Upper lobe of left lung (tissue), 6 donors: ENCODE data around the gene MYO15A. TPM values are rescaled to one million over a fixed set of nuclear protein-coding genes. Genes with fewer than 3 reads are reported as not detected.

Source experiments
- ATAC-seq, 2 donors: fragments of 200-7000 bp; cut with Tn5 transposase; one replicate each; pipeline ENCODE4 v1.9.1; 2022; ENCODE audit warnings: mild to moderate bottlenecking in 2 of 2, moderate library complexity in 2 of 2; ENCODE audit not compliant: low FRiP score in 2 of 2
- DNase-seq, 2 donors: peaks; one replicate each; pipeline ENCODE4 v3.0.0-alpha.2; 2019 to 2020
- H3K27ac ChIP-seq, 4 donors: fragments of 200-600 bp; sonication (generic); one replicate each; pipeline ENCODE4 v1.5.1; 2016 to 2019
- H3K27me3 ChIP-seq, 4 donors: fragments of 200-600 bp; sonication (generic); one replicate each; pipeline ENCODE4 v1.5.1; 2017 to 2019
- H3K36me3 ChIP-seq, 4 donors: fragments of 200-600 bp; sonication (generic); one replicate each; pipeline ENCODE4 v1.5.1; 2016 to 2019
- H3K4me1 ChIP-seq, 4 donors: fragments of 200-600 bp; sonication (generic); one replicate each; pipeline ENCODE4 v1.5.1; 2018 to 2019
- H3K4me3 ChIP-seq, 4 donors: fragments of 200-600 bp; sonication (generic); one replicate each; pipeline ENCODE4 v1.5.1; 2017 to 2019; ENCODE audit warnings: mild to moderate bottlenecking in 2 of 4, moderate library complexity in 1 of 4
- H3K9me3 ChIP-seq, 4 donors: fragments of 200-600 bp; sonication (generic); one replicate each; pipeline ENCODE4 v1.5.1; 2018 to 2019
- CTCF ChIP-seq, 6 experiments: fragments of 450-650 bp in 4 of 6; fragments of 200-600 bp in 2 of 6; sonication (generic) in 2 of 6; IDR thresholded peaks; one replicate each; pipeline ENCODE4 v1.5.1; 2016 to 2019; ENCODE audit warnings: antibody characterized with exemption in 6 of 6
- EP300 ChIP-seq, 4 donors: sonication (generic); formaldehyde crosslinking; IDR thresholded peaks; one replicate each; pipeline ENCODE4 v1.5.1; 2017; ENCODE audit warnings: antibody characterized with exemption in 4 of 4, control low read depth in 2 of 4
- POLR2A ChIP-seq, 4 donors: fragments of 450-650 bp; IDR thresholded peaks; one replicate each; pipeline ENCODE4 v1.5.1; 2016 to 2017; ENCODE audit warnings: antibody characterized with exemption in 4 of 4, mild to moderate bottlenecking in 2 of 4
- POLR2AphosphoS5 ChIP-seq, 2 donors: sonication (generic); formaldehyde crosslinking; IDR thresholded peaks; one replicate each; pipeline ENCODE4 v1.5.1; 2017; ENCODE audit warnings: antibody characterized with exemption in 2 of 2
- WGBS, 2 donors: methylation state at CpG; one replicate each; pipeline ENCODE4 v1.1.5; 2017 to 2018; 5-methylcytosine and 5-hydroxymethylcytosine counted together
- total RNA-seq, 6 donors: library from RNA; depleted of rRNA in 4 of 6; stranded (reverse); fragments of >200 nt in 4 of 6; gene quantifications; one replicate each; pipeline versions ENCODE4 v1.1.0 to v1.2.1, GENCODE V29; 2016 to 2021
- donor health status: DM: no; HTN: no; CAD: no; lungs with moderate emphysema.
- donor health status: DM: no; HTN: yes; CAD: no; lungs with severe emphysema.

MYO15A gene
- total RNA-seq, 6 donors from 2014 or later = 2.0 to 9.4 (median 3.9) TPM

DNA sequence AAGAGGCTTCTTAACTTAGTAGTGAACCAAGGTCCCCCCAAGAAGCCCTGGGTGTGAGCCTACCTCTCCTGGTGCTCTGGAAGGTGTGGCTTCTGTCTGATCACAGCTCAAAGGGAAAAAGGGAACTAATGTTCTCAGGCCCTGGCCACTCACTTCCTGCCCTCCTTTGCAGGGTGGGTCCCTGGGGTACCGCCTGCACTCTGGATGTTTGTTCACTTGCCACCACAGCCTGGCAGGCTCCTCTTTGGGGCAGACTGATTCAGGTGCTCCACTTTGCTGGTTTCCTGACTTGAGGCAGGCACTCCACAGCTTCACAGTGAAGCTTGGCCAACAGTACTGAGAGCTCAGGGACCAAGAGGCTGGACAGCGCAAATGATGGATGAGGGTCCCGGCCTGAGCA, 5.9 kb upstream of the MYO15A start:
- H3K27me3 ChIP-seq = no peaks in the 10 kb centered on the region
- H3K36me3 ChIP-seq = peaks cover 20 to 91% (median 67%) of the 10 kb centered on the region in 4 donors
- DNase-seq (no peak), ATAC-seq (no peak)
- TF ChIP-seq EP300 (IDR thresholded peaks at IDR 0.05) (no peak), CTCF (IDR thresholded peaks at IDR 0.05) (no peak), POLR2A (IDR thresholded peaks at IDR 0.05) (no peak), POLR2AphosphoS5 (IDR thresholded peaks at IDR 0.05) (no peak)
- H3K27ac ChIP-seq = no peak overlapping the region
- WGBS, 2 donors = 67 to 81% methylated on average over 1 to 3 of the region's 3 CpGs
- H3K9me3 ChIP-seq = no peaks in the 10 kb centered on the region
- H3K4me3 ChIP-seq = no peak overlapping the region
- no peaks in the 10 kb centered on the region for H3K4me1 ChIP-seq

- H3K9me3 ChIP-seq = no peaks in the 10 kb centered on the region
- H3K4me3 ChIP-seq = no peak overlapping the region
- peaks cover 5 to 73% (median 43%) of the 10 kb centered on the region in 4 donors for H3K36me3 ChIP-seq
- H3K27me3 ChIP-seq = no peaks in the 10 kb centered on the region
- ATAC-seq (no peak), DNase-seq (no peak)
- H3K4me1 ChIP-seq = no peaks in the 10 kb centered on the region
- 88 to 97% methylated on average over 2 to 3 of the region's 3 CpGs for WGBS, 2 donors
- no peak overlapping the region for H3K27ac ChIP-seq
- TF ChIP-seq EP300 (IDR thresholded peaks at IDR 0.05) (no peak), POLR2AphosphoS5 (IDR thresholded peaks at IDR 0.05) (no peak), CTCF (IDR thresholded peaks at IDR 0.05) (no peak), POLR2A (IDR thresholded peaks at IDR 0.05) (no peak)
These were observed 3.5 kb upstream of the MYO15A start for GRCh38 chr17:18105027-18105426.

DNA sequence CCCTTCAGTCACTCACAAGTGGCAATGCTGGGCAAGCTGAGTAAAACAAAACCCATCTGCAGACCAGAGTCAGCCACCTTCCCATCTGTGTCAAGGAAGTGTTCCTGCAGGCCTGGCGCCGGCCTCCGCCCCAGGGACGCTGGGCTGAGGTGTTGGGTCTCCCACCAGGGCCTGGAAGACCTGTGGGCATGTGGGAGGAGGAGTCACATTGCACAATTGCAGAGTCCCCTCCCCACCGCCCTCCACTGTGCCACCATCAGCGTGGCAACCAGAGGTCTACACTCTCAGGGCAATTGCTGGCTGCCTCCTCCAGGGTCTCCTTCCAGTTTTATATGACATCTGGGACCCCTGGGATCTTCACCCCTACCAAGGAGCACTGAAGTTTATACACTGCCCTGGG, 3.0 kb upstream of the MYO15A start:
- Histone ChIP-seq H3K4me3 (no peak overlapping the region), H3K27me3 (no peaks in the 10 kb centered on the region), H3K9me3 (no peaks in the 10 kb centered on the region), H3K27ac (no peak overlapping the region), H3K4me1 (no peaks in the 10 kb centered on the region), H3K36me3 (peaks cover 5 to 67% (median 37%) of the 10 kb centered on the region in 4 donors)
- WGBS, 2 donors = 81% methylated on average over 2 of the region's 6 CpGs; no CpG with 5 or more reads in 1 of the 2 donors
- ATAC-seq (no peak), DNase-seq (no peak)
- TF ChIP-seq POLR2AphosphoS5 (IDR thresholded peaks at IDR 0.05) = no peak
- no peak for TF ChIP-seq CTCF (IDR thresholded peaks at IDR 0.05)
- no peak for TF ChIP-seq EP300 (IDR thresholded peaks at IDR 0.05)
- TF ChIP-seq POLR2A (IDR thresholded peaks at IDR 0.05) = no peak

GRCh38 chr17:18106211-18106610, 2.3 kb upstream of the MYO15A start:
- ATAC-seq (no peak), DNase-seq (no peak)
- no peak overlapping the region for H3K4me3 ChIP-seq
- H3K36me3 ChIP-seq = peaks cover 2 to 61% (median 32%) of the 10 kb centered on the region in 4 donors
- no peak overlapping the region for H3K27ac ChIP-seq
- H3K9me3 ChIP-seq = no peaks in the 10 kb centered on the region
- H3K27me3 ChIP-seq = no peaks in the 10 kb centered on the region
- 89 to 94% methylated on average over 7 to 9 of the region's 9 CpGs for WGBS, 2 donors
- no peak for TF ChIP-seq POLR2AphosphoS5 (IDR thresholded peaks at IDR 0.05)
- TF ChIP-seq CTCF (IDR thresholded peaks at IDR 0.05) = no peak
- no peak for TF ChIP-seq EP300 (IDR thresholded peaks at IDR 0.05)
- no peak for TF ChIP-seq POLR2A (IDR thresholded peaks at IDR 0.05)
- no peaks in the 10 kb centered on the region for H3K4me1 ChIP-seq

DNA sequence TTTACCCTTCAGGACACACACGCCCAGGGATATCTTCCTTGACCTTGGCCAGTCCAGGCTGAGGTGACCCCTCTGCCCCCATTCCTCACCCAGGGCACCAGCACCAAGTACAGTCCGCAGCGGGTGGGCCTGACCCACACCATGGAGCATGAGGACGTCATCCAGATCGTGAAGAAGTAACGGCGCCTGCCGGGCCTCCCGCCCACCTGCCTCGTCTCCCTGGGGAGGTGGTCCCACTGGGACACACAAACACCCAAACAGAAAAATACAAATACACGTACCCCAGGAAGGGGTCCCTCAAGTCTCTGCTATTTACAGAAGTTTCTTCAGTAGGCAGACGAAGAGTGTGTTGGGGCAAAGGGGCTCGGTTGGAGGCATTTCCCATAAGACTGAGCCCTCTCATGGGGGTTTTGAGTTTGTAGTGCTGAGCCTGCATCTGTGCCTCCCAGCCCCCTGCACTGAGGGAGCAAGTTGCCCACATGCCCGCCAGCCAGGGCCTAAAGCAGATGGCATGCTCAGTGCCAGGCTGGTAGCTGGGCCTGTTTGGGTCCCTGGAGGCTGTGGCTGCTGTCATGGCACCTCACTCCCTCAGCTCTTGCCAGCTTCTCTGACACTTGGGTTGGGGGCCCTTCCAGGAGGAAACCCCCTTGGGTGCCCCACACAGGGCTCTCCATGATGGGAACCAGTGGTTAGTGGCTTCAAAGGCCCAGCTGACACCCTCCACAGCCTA, 1.3 kb upstream of the MYO15A start:
- Histone ChIP-seq H3K9me3 (no peaks in the 10 kb centered on the region), H3K36me3 (peaks cover 0 to 53% (median 23%) of the 10 kb centered on the region in 4 donors), H3K4me3 (no peak overlapping the region), H3K27me3 (no peaks in the 10 kb centered on the region), H3K27ac (no peak overlapping the region), H3K4me1 (no peaks in the 10 kb centered on the region)
- ATAC-seq = no peak
- WGBS, 2 donors = 88 to 94% methylated on average over 8 to 14 of the region's 14 CpGs
- DNase-seq = peak in 1 of 2 donors; percentile 69
- no peak for TF ChIP-seq POLR2AphosphoS5 (IDR thresholded peaks at IDR 0.05)
- TF ChIP-seq POLR2A (IDR thresholded peaks at IDR 0.05) = no peak
- no peak for TF ChIP-seq CTCF (IDR thresholded peaks at IDR 0.05)
- TF ChIP-seq EP300 (IDR thresholded peaks at IDR 0.05) = no peak
